HEK293 (cell line): ENCODE data around the gene NLGN4X.

ENCODE experiments used
- CTCF ChIA-PET: fragments of 350-600 bp; formaldehyde crosslinking; extraction: SDS; loops from one replicate; lab custom pipeline; 2021; ENCODE audit warnings: antibody characterized with exemption; lab: Yijun Ruan, JAX
- POLR2A ChIA-PET: fragments of 300-600 bp; formaldehyde crosslinking; extraction: SDS; loops from one replicate; lab custom pipeline; 2020; ENCODE audit warnings: antibody characterized with exemption, inconsistent platforms; lab: Yijun Ruan, JAX
- H3K27ac ChIP-seq: fragments of 200-500 bp; sonication (Bioruptor generic); 2 replicates; pipeline ENCODE4 v1.5.1; 2014; ENCODE audit warnings: low read depth, low read length, control low read depth, inconsistent platforms; ENCODE audit errors: extremely low read depth
- H3K36me3 ChIP-seq, 2 experiments: fragments of 200-500 bp in 1 of 2; sonication (Bioruptor generic) in 1 of 2; 1 replicate in 1 of 2; 2 replicates in 1 of 2; pipeline ENCODE4 v1.5.1; 2014 to 2017; ENCODE audit warnings: inconsistent platforms in 2 of 2, low read length in 2 of 2; ENCODE audit not compliant: control insufficient read depth in 2 of 2, insufficient read depth in 1 of 2
- H3K4me1 ChIP-seq: fragments of 200-500 bp; sonication (Bioruptor generic); 2 replicates; pipeline ENCODE4 v1.5.1; 2014; ENCODE audit warnings: mild to moderate bottlenecking, low read length, inconsistent platforms; ENCODE audit not compliant: control insufficient read depth, insufficient read depth
- H3K4me3 ChIP-seq: 2 replicates; pipeline ENCODE4 v1.5.1; 2011; ENCODE audit warnings: low read depth, mild to moderate bottlenecking, control low read depth, low read length, moderate library complexity
- H3K9me3 ChIP-seq: fragments of 200-500 bp; sonication (Bioruptor generic); 2 replicates; pipeline ENCODE4 v1.5.1; 2014; ENCODE audit warnings: low read depth, low read length, inconsistent platforms; ENCODE audit not compliant: control insufficient read depth, insufficient read depth
- GFI1B ChIP-seq: fragments of 450-650 bp; formaldehyde crosslinking; IDR thresholded peaks from 2 replicates; pipeline ENCODE4 v1.5.1; 2016; ENCODE audit warnings: missing biosample characterization, missing genetic modification characterization
- KLF16 ChIP-seq: fragments of 450-650 bp; formaldehyde crosslinking; IDR thresholded peaks from 2 replicates; pipeline ENCODE4 v1.5.1; 2017; ENCODE audit warnings: missing biosample characterization, missing genetic modification characterization
- MEIS1 ChIP-seq: sonication (generic); formaldehyde crosslinking; IDR thresholded peaks from 2 replicates; pipeline ENCODE4 v1.8.1; 2022; ENCODE audit warnings: missing genetic modification reagents, mild to moderate bottlenecking, borderline replicate concordance
- MYNN ChIP-seq: fragments of 450-650 bp; formaldehyde crosslinking; IDR thresholded peaks from 2 replicates; pipeline ENCODE4 v1.5.1; 2016; ENCODE audit warnings: missing biosample characterization, missing genetic modification characterization, borderline replicate concordance
- MZF1 ChIP-seq: fragments of 450-650 bp; formaldehyde crosslinking; IDR thresholded peaks from 2 replicates; pipeline ENCODE4 v1.5.1; 2017; ENCODE audit warnings: missing biosample characterization, missing genetic modification characterization, borderline replicate concordance
- TRIM28 ChIP-seq: IDR thresholded peaks from 2 replicates; pipeline ENCODE4 v1.6.1; 2011; ENCODE audit warnings: low read length, control low read depth, borderline replicate concordance
- ZNF175 ChIP-seq: fragments of 450-650 bp; formaldehyde crosslinking; IDR thresholded peaks from 2 replicates; pipeline ENCODE4 v1.5.1; 2016; ENCODE audit warnings: missing biosample characterization, missing genetic modification characterization
- ZNF248 ChIP-seq: fragments of 450-650 bp; formaldehyde crosslinking; IDR thresholded peaks from 2 replicates; pipeline ENCODE4 v1.5.1; 2017; ENCODE audit warnings: missing biosample characterization, missing genetic modification characterization
- ZNF391 ChIP-seq: fragments of 450-650 bp; formaldehyde crosslinking; IDR thresholded peaks from 2 replicates; pipeline ENCODE4 v1.5.1; 2016; ENCODE audit warnings: low read depth, missing biosample characterization, missing genetic modification characterization, borderline replicate concordance
- ZNF433 ChIP-seq: fragments of 450-650 bp; formaldehyde crosslinking; IDR thresholded peaks from 2 replicates; pipeline ENCODE4 v1.5.1; 2016; ENCODE audit warnings: missing biosample characterization, missing genetic modification characterization, low read depth
- ZNF548 ChIP-seq: fragments of 450-650 bp; formaldehyde crosslinking; IDR thresholded peaks from 2 replicates; pipeline ENCODE4 v1.5.1; 2016; ENCODE audit warnings: missing biosample characterization, missing genetic modification characterization
- ZNF555 ChIP-seq: fragments of 450-650 bp; formaldehyde crosslinking; conservative IDR thresholded peaks from 2 replicates; pipeline ENCODE4 v1.5.1; 2017; ENCODE audit warnings: missing biosample characterization, mild to moderate bottlenecking, missing genetic modification characterization, inconsistent platforms
- ZNF624 ChIP-seq: fragments of 450-650 bp; formaldehyde crosslinking; IDR thresholded peaks from 2 replicates; pipeline ENCODE4 v1.5.1; 2017; ENCODE audit warnings: missing biosample characterization, missing genetic modification characterization
- ZNF654 ChIP-seq: fragments of 450-650 bp; formaldehyde crosslinking; IDR thresholded peaks from 2 replicates; pipeline ENCODE4 v1.5.1; 2016; ENCODE audit warnings: low read depth, missing biosample characterization, missing genetic modification characterization
- ZNF776 ChIP-seq: fragments of 450-650 bp; formaldehyde crosslinking; IDR thresholded peaks from 2 replicates; pipeline ENCODE4 v1.5.0; 2017; ENCODE audit warnings: missing biosample characterization, missing genetic modification characterization, borderline replicate concordance
- ZNF843 ChIP-seq: fragments of 450-650 bp; formaldehyde crosslinking; IDR thresholded peaks from 2 replicates; pipeline ENCODE4 v1.5.1; 2016; ENCODE audit warnings: missing biosample characterization, missing genetic modification characterization
- ZSCAN30 ChIP-seq: fragments of 450-650 bp; IDR thresholded peaks from 2 replicates; pipeline ENCODE4 v1.5.1; 2018; ENCODE audit warnings: missing biosample characterization, mild to moderate bottlenecking, missing genetic modification characterization, moderate library complexity
- TF ChIP-seq, protein P1 (sequence below): fragments of 450-650 bp; formaldehyde crosslinking; IDR thresholded peaks from 2 replicates; pipeline ENCODE4 v1.5.1; 2016; ENCODE audit warnings: missing biosample characterization, missing genetic modification characterization
- TF ChIP-seq, protein P2 (sequence below): fragments of 450-650 bp; formaldehyde crosslinking; IDR thresholded peaks from 2 replicates; pipeline ENCODE4 v1.5.0; 2017; ENCODE audit warnings: missing biosample characterization, missing genetic modification characterization, borderline replicate concordance

NLGN4X gene

DNA sequence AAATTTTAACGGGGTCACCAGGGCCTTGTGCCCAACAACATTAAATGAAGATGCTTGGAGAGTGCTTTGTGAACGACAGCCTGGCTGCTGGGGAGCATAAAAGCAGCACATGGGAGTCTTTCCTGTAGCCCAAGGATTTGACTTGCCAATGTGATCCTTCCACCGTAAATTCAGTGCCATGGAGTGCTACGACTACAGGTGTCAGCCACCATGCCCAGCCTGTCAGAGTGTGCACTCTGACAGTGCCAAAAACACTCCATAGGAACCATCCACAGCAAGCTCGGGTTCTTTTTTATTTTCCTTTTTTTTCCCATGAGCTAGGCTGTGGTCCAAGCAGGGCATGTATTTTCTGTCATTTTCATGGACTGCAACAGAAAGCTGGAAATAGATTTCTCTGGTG is 156.9 kb downstream of the NLGN4X start:
- ChIA-PET CTCF (no interaction called here), POLR2A (no interaction called here)
- no peak for TF ChIP-seq ZNF248 (tag by site-specific recombination)
- no peak overlapping the region for H3K27ac ChIP-seq
- no peak overlapping the region for H3K4me3 ChIP-seq
- no peaks in the 10 kb centered on the region for H3K4me1 ChIP-seq
- no peaks in the 10 kb centered on the region for H3K36me3 ChIP-seq
- H3K9me3 ChIP-seq: no peaks in the 10 kb centered on the region

DNA sequence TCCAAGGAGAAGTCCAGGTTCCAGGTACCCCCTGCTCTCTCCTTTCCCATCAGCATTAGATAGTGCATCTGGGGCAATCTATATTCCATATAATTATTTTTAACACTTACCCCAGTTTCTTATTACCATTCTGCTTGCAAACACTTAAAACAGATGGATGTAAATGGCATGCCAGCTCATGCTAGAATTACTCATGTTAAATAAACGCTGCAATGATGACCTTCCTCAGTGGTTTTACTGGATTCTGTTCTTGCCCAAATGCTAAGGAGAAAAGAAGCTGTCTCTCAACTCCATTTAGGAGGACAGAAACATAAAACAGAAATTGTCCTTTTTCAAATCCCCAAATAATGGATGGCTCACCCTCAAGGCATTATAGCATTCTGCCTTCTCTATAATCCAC is 161.1 kb downstream of the NLGN4X start:
- Histone ChIP-seq H3K4me1 (no peaks in the 10 kb centered on the region), H3K9me3 (no peaks in the 10 kb centered on the region), H3K4me3 (no peak overlapping the region), H3K27ac (no peak overlapping the region), H3K36me3 (no peaks in the 10 kb centered on the region)
- CTCF ChIA-PET: no interaction called here
- TF ChIP-seq ZNF433 (no peak), MEIS1 (CRISPR knock-in tag) (no peak), ZNF654 (tag by site-specific recombination) (no peak), MZF1 (tag by site-specific recombination) (no peak), GFI1B (tag by site-specific recombination) (no peak), MYNN (no peak), ZNF843 (tag by site-specific recombination) (no peak), ZNF175 (no peak), TRIM28 (no peak), ZNF776 (tag by site-specific recombination) (no peak)
- TF ChIP-seq, protein P1, sequence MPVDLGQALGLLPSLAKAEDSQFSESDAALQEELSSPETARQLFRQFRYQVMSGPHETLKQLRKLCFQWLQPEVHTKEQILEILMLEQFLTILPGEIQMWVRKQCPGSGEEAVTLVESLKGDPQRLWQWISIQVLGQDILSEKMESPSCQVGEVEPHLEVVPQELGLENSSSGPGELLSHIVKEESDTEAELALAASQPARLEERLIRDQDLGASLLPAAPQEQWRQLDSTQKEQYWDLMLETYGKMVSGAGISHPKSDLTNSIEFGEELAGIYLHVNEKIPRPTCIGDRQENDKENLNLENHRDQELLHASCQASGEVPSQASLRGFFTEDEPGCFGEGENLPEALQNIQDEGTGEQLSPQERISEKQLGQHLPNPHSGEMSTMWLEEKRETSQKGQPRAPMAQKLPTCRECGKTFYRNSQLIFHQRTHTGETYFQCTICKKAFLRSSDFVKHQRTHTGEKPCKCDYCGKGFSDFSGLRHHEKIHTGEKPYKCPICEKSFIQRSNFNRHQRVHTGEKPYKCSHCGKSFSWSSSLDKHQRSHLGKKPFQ (tag by site-specific recombination): no peak
- POLR2A ChIA-PET: no interaction called here

DNA sequence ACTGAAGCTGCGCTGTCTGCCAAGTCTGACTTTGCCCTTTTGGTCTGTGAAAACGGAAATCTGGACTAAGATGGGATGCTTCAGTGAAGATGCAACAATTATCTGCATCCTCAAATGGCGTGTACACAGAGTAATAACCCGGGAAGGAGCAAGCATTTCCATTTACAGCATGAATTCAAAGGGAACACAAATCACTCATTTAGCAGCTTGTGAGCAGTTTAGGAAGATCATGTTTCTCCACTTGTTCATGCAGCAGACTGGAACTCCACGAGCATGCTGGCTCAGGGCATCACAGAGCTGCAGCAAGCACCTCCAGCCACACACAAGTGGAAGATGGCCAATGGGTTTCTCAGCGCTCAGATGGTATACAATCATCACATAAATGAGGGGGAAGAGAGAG is 175.5 kb downstream of the NLGN4X start:
- ChIA-PET POLR2A (no interaction called here), CTCF (no interaction called here)
- no peak overlapping the region for H3K4me3 ChIP-seq

More for the DNA sequence above, 175.5 kb downstream of the NLGN4X start:
- Histone ChIP-seq H3K9me3 (no peaks in the 10 kb centered on the region), H3K36me3 (no peaks in the 10 kb centered on the region), H3K27ac (no peak overlapping the region), H3K4me1 (no peaks in the 10 kb centered on the region)
- TF ChIP-seq ZNF624 (tag by site-specific recombination): no peak
- TF ChIP-seq ZNF555 (tag by site-specific recombination): no peak
- no peak for TF ChIP-seq ZNF391 (tag by site-specific recombination)
- no peak for TF ChIP-seq KLF16
- no peak for TF ChIP-seq ZSCAN30
- TF ChIP-seq, protein P2, sequence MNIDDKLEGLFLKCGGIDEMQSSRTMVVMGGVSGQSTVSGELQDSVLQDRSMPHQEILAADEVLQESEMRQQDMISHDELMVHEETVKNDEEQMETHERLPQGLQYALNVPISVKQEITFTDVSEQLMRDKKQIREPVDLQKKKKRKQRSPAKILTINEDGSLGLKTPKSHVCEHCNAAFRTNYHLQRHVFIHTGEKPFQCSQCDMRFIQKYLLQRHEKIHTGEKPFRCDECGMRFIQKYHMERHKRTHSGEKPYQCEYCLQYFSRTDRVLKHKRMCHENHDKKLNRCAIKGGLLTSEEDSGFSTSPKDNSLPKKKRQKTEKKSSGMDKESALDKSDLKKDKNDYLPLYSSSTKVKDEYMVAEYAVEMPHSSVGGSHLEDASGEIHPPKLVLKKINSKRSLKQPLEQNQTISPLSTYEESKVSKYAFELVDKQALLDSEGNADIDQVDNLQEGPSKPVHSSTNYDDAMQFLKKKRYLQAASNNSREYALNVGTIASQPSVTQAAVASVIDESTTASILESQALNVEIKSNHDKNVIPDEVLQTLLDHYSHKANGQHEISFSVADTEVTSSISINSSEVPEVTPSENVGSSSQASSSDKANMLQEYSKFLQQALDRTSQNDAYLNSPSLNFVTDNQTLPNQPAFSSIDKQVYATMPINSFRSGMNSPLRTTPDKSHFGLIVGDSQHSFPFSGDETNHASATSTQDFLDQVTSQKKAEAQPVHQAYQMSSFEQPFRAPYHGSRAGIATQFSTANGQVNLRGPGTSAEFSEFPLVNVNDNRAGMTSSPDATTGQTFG (tag by site-specific recombination): no peak
- no peak for TF ChIP-seq ZNF843 (tag by site-specific recombination)
- TF ChIP-seq ZNF548 (tag by site-specific recombination): no peak
